Measurements from ENCODE around the gene CAPN13.

CAPN13 gene

DNA sequence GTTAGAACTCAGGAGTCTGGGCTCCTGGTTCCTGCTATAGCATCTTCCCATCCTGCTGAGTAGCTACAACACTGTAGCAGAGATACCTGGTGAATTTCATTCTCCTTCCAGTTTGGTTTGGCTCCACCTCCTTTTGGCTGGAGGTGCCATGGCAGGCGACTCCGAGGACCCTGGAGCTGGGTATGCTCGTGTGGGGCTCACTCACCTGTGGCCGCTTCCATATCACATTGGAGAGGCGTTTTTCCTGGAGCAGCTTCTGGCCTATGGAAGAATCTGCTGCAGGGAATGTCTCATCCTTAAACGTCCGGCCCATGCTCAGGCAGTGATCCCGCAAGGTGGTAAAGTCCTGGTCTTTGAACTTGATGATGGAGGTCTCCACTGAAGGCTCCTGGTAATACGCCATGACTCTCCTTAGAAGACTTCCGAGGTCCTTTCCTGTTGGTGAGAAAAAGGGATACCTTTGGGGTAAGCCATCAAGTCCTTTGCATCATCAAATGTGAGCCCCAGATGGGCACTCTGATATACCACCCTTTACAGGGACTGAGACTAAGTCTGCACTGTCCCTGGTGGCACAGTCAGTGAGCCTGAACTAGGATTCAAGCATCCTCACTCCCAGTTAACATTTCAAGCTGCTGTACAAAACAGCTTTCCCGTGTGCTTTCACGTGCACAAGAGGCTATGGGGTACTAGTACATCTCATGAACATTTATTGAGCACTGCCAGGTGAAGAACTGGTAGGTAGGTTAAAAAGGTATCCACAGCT is 20.1 kb downstream of the CAPN13 start:
- Histone ChIP-seq H3K9ac (ENCODE audit: low read depth, low read length, poor library complexity, severe bottlenecking) (no peak overlapping the region), H3K9me2 (replicated peaks; ENCODE audit: low read depth, low read length) (no peaks in the 10 kb centered on the region), H3K79me2 (ENCODE audit: insufficient read depth, low read length) (no peaks in the 10 kb centered on the region), H2AFZ (ENCODE audit: low read length) (no peak overlapping the region), H4K20me1 (ENCODE audit: insufficient read depth, low read length, poor library complexity, severe bottlenecking) (no peaks in the 10 kb centered on the region), H3K36me3 (ENCODE audit: insufficient read depth, low read length) (no peaks in the 10 kb centered on the region), H3K4me1 (ENCODE audit: insufficient read depth, low read length, poor library complexity, severe bottlenecking) (no peaks in the 10 kb centered on the region), H3K9me3 (ENCODE audit: insufficient read depth, low read depth, low read length) (no peaks in the 10 kb centered on the region), H3K27me3 (ENCODE audit: insufficient read depth, low read length, poor library complexity, severe bottlenecking) (peaks cover 46% of the 10 kb centered on the region), H3K4me2 (ENCODE audit: low read depth, low read length, poor library complexity, severe bottlenecking) (no peak overlapping the region), H3K4me3 (ENCODE audit: low read length, poor library complexity, severe bottlenecking) (no peak overlapping the region), H3F3A (ENCODE audit: low read depth) (no peaks in the 10 kb centered on the region)
- no peak for TF ChIP-seq EZH2phosphoT487 (IDR thresholded peaks at IDR 0.05; ENCODE audit: borderline replicate concordance)
- TF ChIP-seq, protein P1, sequence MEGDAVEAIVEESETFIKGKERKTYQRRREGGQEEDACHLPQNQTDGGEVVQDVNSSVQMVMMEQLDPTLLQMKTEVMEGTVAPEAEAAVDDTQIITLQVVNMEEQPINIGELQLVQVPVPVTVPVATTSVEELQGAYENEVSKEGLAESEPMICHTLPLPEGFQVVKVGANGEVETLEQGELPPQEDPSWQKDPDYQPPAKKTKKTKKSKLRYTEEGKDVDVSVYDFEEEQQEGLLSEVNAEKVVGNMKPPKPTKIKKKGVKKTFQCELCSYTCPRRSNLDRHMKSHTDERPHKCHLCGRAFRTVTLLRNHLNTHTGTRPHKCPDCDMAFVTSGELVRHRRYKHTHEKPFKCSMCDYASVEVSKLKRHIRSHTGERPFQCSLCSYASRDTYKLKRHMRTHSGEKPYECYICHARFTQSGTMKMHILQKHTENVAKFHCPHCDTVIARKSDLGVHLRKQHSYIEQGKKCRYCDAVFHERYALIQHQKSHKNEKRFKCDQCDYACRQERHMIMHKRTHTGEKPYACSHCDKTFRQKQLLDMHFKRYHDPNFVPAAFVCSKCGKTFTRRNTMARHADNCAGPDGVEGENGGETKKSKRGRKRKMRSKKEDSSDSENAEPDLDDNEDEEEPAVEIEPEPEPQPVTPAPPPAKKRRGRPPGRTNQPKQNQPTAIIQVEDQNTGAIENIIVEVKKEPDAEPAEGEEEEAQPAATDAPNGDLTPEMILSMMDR (conservative IDR thresholded peaks at IDR 0.05; ENCODE audit: low read length) = no peak

DNA sequence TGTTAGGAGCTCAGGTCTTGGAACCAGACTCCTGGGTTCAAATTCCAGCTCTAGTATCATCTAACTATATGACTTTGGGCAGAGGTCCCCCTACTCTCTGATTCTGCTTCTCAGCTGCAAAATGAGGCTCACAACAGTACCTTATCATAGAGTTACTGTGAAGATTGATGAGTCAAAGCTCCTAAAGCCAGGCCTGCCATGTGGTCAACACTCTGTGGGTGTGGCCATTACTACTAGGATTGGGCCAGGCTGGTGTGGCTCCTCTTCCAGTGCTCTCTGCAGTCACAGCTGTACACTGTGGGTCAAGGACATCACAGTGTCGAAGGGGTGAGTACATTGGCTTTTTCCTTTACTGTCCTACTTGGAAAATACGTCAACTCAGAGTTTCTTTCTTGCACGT is 22.6 kb downstream of the CAPN13 start:
- Histone ChIP-seq H3K36me3 (ENCODE audit: insufficient read depth, low read length) (no peaks in the 10 kb centered on the region), H3K9me2 (replicated peaks; ENCODE audit: low read depth, low read length) (no peaks in the 10 kb centered on the region), H3K27me3 (ENCODE audit: insufficient read depth, low read length, poor library complexity, severe bottlenecking) (peaks cover 32% of the 10 kb centered on the region), H3K4me2 (ENCODE audit: low read depth, low read length, poor library complexity, severe bottlenecking) (no peak overlapping the region), H3F3A (ENCODE audit: low read depth) (no peaks in the 10 kb centered on the region), H2AFZ (ENCODE audit: low read length) (no peak overlapping the region), H3K79me2 (ENCODE audit: insufficient read depth, low read length) (no peaks in the 10 kb centered on the region), H3K4me3 (ENCODE audit: low read length, poor library complexity, severe bottlenecking) (no peak overlapping the region), H4K20me1 (ENCODE audit: insufficient read depth, low read length, poor library complexity, severe bottlenecking) (no peaks in the 10 kb centered on the region), H3K9me3 (ENCODE audit: insufficient read depth, low read depth, low read length) (no peaks in the 10 kb centered on the region), H3K9ac (ENCODE audit: low read depth, low read length, poor library complexity, severe bottlenecking) (no peak overlapping the region), H3K4me1 (ENCODE audit: insufficient read depth, low read length, poor library complexity, severe bottlenecking) (no peaks in the 10 kb centered on the region)
- TF ChIP-seq EZH2phosphoT487 (IDR thresholded peaks at IDR 0.05; ENCODE audit: borderline replicate concordance) = no peak

DNA sequence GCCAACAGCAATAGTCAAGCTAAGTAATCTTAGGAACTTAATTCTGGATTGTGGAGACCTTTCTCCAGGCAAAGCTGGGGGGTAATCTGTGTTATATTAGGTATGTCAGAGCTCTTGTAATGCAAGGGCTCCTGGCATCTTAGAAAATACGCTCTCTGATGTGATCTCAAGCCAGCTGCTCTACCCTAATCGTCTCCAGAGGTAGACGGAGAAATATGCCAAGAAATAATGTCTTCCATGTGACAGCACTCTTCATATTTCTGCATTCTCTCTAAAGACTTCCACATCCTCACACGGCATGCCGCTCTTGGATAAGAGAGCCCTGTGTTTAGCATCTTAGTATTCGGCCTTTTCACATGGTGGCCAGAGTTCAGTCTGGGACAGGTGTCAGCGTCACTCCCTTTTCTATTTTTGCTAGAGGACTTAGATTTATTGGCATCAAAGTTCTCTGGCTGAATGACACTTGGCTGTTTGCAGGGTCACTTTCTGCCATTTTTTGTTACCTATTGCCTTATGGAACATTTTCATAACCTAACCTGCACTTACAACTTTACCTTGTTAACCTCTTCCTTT is 25.2 kb downstream of the CAPN13 start:
- Histone ChIP-seq H3K4me1 (ENCODE audit: insufficient read depth, low read length, poor library complexity, severe bottlenecking) (no peaks in the 10 kb centered on the region), H3K9me3 (ENCODE audit: insufficient read depth, low read depth, low read length) (no peaks in the 10 kb centered on the region), H3K4me2 (ENCODE audit: low read depth, low read length, poor library complexity, severe bottlenecking) (no peak overlapping the region), H3K9me2 (replicated peaks; ENCODE audit: low read depth, low read length) (no peaks in the 10 kb centered on the region), H3K79me2 (ENCODE audit: insufficient read depth, low read length) (no peaks in the 10 kb centered on the region), H3K4me3 (ENCODE audit: low read length, poor library complexity, severe bottlenecking) (no peak overlapping the region), H3K27me3 (ENCODE audit: insufficient read depth, low read length, poor library complexity, severe bottlenecking) (peaks cover 17% of the 10 kb centered on the region), H4K20me1 (ENCODE audit: insufficient read depth, low read length, poor library complexity, severe bottlenecking) (no peaks in the 10 kb centered on the region), H2AFZ (ENCODE audit: low read length) (no peak overlapping the region), H3F3A (ENCODE audit: low read depth) (no peaks in the 10 kb centered on the region), H3K36me3 (ENCODE audit: insufficient read depth, low read length) (no peaks in the 10 kb centered on the region), H3K9ac (ENCODE audit: low read depth, low read length, poor library complexity, severe bottlenecking) (no peak overlapping the region)
- no peak for TF ChIP-seq EZH2phosphoT487 (IDR thresholded peaks at IDR 0.05; ENCODE audit: borderline replicate concordance)
- TF ChIP-seq, protein P1 (conservative IDR thresholded peaks at IDR 0.05; ENCODE audit: low read length) = no peak
